PC-3 (cell line): ENCODE measurements around the gene HS3ST4.

Source experiments
- CTCF ChIP-seq: fragments of 300-600 bp; sonication (generic); conservative IDR thresholded peaks from 2 replicates; pipeline ENCODE4 v1.5.1; 2017; ENCODE audit warnings: antibody characterized with exemption, low read depth, mild to moderate bottlenecking, low read length
- EZH2 ChIP-seq: fragments of 300-600 bp; sonication (generic); IDR thresholded peaks from one replicate; pipeline ENCODE4 v1.6.1; 2017; ENCODE audit warnings: antibody characterized with exemption, mild to moderate bottlenecking, low read length; ENCODE audit not compliant: unreplicated experiment
- EZH2phosphoT487 ChIP-seq: fragments of 300-600 bp; sonication (generic); IDR thresholded peaks from 2 replicates; pipeline ENCODE4 v1.6.1; 2018; ENCODE audit warnings: mild to moderate bottlenecking, antibody characterized with exemption, low read length, borderline replicate concordance

- no peak for TF ChIP-seq CTCF
- TF ChIP-seq EZH2phosphoT487, result no peak
- TF ChIP-seq EZH2, result no peak
Measured at GRCh38 chr16:26128296-26128695, 436.5 kb downstream of the HS3ST4 start.
